Tibial nerve (tissue), 4 donors: ENCODE data around the gene CAPN14. TPM values are rescaled to one million over a fixed set of nuclear protein-coding genes. Genes with fewer than 3 reads are reported as not detected.
A peak's percentile ranks its signal among the peaks of the same experiment; 100 is the strongest.

Experiments
- DNase-seq, 2 donors: peaks; one replicate each; pipeline ENCODE4 v3.0.0-alpha.2; 2019; ENCODE audit warnings: low spot score in 2 of 2
- H3K27ac ChIP-seq, 4 donors: fragments of 200-600 bp; sonication (generic) in 3 of 4; one replicate each; pipeline ENCODE4 v1.5.1; 2017 to 2019; ENCODE audit warnings: mild to moderate bottlenecking in 1 of 4
- H3K27me3 ChIP-seq, 2 donors: fragments of 200-600 bp; sonication (generic) in 1 of 2; one replicate each; pipeline versions ENCODE4 v1.5.1 to v1.6.0; 2017 to 2019
- H3K36me3 ChIP-seq, 3 donors: fragments of 200-600 bp; sonication (generic); one replicate each; pipeline ENCODE4 v1.5.1; 2018 to 2019
- H3K4me1 ChIP-seq, 4 donors: fragments of 200-600 bp; sonication (generic) in 3 of 4; one replicate each; pipeline ENCODE4 v1.5.1; 2017 to 2019
- H3K4me3 ChIP-seq, 4 donors: fragments of 200-600 bp; sonication (generic) in 3 of 4; one replicate each; pipeline ENCODE4 v1.5.1; 2017 to 2019; ENCODE audit warnings: mild to moderate bottlenecking in 1 of 4, moderate library complexity in 1 of 4
- H3K9me3 ChIP-seq, 4 donors: fragments of 200-600 bp; sonication (generic) in 3 of 4; one replicate each; pipeline ENCODE4 v1.5.1; 2017 to 2019
- EP300 ChIP-seq, 2 donors: sonication (generic); formaldehyde crosslinking; IDR thresholded peaks; one replicate each; pipeline ENCODE4 v1.6.1; 2017; ENCODE audit warnings: antibody characterized with exemption in 2 of 2, mild to moderate bottlenecking in 1 of 2
- POLR2A ChIP-seq, 2 donors: fragments of 450-650 bp; IDR thresholded peaks; one replicate each; pipeline ENCODE4 v1.6.1; 2017; ENCODE audit warnings: antibody characterized with exemption in 2 of 2, mild to moderate bottlenecking in 2 of 2, moderate library complexity in 2 of 2
- WGBS, 2 donors: methylation state at CpG; one replicate each; pipeline ENCODE4 v1.1.5; 2018; 5-methylcytosine and 5-hydroxymethylcytosine counted together
- total RNA-seq, 4 donors: library from RNA; depleted of rRNA; stranded (reverse); fragments of >200 nt; gene quantifications; one replicate each; pipeline ENCODE4 v1.1.0, GENCODE V29; 2016
- TF ChIP-seq, protein P1 (sequence below), 5 experiments: fragments of 200-600 bp in 3 of 5; fragments of 450-650 bp in 2 of 5; sonication (generic) in 3 of 5; IDR thresholded peaks; one replicate each; pipeline ENCODE4 v1.5.1; 2016 to 2019; ENCODE audit warnings: antibody characterized with exemption in 5 of 5, mild to moderate bottlenecking in 3 of 5, moderate library complexity in 2 of 5

CAPN14 gene
- total RNA-seq, 4 donors from 2014 or later, result not detected

DNA sequence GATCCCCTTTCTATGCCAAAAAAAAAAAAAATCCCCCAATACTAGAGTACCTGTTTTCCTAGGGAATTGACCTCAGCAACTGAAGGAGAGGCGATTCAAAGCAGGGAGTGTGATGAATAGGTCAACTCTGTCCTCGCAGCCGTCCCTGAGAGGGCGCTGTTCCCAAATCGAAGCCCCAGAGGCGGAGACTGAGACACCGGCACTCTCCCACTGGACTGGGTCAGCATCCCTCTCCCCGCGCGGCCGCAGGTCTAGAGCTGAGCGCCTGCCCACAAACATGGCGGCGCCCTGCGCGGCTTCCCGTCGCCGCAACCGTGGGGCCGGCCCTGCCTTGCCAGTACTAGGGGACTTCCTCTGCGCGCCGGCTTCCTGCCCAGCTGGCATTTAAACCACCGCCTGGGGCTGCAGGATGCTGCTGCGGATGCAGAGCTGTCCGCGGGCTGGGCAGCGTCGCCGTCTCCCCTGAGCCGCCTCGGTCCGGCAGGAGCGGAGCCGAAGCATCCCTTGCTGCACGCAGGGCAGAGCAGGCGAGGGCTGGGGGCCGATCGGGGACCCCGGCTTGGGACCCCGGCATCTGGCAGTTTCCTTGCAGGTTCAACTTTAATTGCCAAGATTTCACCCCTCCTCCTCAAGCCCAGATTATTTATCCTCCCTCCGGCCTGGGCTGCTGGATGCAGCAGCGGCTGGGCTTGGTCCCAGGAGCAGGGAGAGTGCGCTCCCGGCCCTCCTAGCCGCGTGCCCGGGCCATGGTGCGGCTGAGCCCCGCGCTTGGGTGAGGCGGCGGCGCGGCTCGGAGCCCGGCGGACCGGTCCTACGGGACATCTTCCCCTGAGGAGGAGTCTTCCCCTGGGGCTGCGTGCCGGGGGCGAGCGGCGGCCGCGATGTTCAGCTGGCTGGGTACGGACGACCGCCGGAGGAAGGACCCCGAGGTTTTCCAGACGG is 16.7 kb upstream of the CAPN14 start, which contains the start of gene EHD3:
Gene EHD3 (plus strand): TSS at position 412 of the 942 bp plus-strand sequence. CDS start 470 bp downstream, at position 882.
- Histone ChIP-seq H3K27ac (peak within 1 kb of the TSS in 3 of 4 donors; percentile 13 to 73 (median 66)), H3K27me3 (no peaks in the 10 kb centered on the region), H3K4me3 (peak within 1 kb of the TSS; percentile 37 to 75 (median 64)), H3K4me1 (peaks cover 0 to 36% (median 7%) of the 10 kb centered on the region in 4 donors), H3K9me3 (no peaks in the 10 kb centered on the region), H3K36me3 (no peaks in the 10 kb centered on the region)
- TF ChIP-seq EP300 (IDR thresholded peaks at IDR 0.05) (peak in 1 of 2 donors; percentile 50), POLR2A (IDR thresholded peaks at IDR 0.05) (peak in 1 of 2 donors; percentile 12)
- TF ChIP-seq, protein P1, sequence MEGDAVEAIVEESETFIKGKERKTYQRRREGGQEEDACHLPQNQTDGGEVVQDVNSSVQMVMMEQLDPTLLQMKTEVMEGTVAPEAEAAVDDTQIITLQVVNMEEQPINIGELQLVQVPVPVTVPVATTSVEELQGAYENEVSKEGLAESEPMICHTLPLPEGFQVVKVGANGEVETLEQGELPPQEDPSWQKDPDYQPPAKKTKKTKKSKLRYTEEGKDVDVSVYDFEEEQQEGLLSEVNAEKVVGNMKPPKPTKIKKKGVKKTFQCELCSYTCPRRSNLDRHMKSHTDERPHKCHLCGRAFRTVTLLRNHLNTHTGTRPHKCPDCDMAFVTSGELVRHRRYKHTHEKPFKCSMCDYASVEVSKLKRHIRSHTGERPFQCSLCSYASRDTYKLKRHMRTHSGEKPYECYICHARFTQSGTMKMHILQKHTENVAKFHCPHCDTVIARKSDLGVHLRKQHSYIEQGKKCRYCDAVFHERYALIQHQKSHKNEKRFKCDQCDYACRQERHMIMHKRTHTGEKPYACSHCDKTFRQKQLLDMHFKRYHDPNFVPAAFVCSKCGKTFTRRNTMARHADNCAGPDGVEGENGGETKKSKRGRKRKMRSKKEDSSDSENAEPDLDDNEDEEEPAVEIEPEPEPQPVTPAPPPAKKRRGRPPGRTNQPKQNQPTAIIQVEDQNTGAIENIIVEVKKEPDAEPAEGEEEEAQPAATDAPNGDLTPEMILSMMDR (IDR thresholded peaks at IDR 0.05), result peak; percentile 30 to 59 (median 46)
- 2 to 8% methylated on average over 31 to 54 of the region's 74 CpGs for WGBS, 2 donors
- DNase-seq, result peak; percentile 49 to 53

DNA sequence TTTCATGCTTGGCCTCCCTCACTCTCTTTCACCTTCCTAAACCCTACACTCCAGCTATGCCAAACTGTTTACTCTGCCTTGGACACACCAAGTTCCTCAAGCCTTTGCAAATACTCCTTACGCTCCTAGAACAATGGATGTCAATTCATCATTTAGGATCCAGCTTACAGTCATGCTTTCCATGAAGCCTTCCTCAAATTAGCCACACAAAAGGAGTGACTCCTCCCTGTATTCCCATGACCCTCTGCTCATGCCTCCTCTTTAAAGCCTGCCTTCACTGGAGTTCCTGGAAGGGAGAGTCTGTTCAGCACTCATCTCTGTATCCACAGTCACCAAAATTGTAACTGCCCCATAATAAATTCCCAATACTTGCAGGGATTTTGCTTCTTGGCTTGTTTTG is 15.9 kb upstream of the CAPN14 start:
- H3K4me3 ChIP-seq, result peak overlapping the region in 2 of 4 donors; percentile 59 to 75
- H3K36me3 ChIP-seq, result no peaks in the 10 kb centered on the region
- no peaks in the 10 kb centered on the region for H3K27me3 ChIP-seq
- no peak for DNase-seq
- WGBS, 2 donors, result 43 to 58% methylated on average over 1 of the region's 1 CpG
- no peaks in the 10 kb centered on the region for H3K9me3 ChIP-seq
- H3K27ac ChIP-seq, result peak overlapping the region in 1 of 4 donors; percentile 7
- H3K4me1 ChIP-seq, result peaks cover 0 to 29% (median 5%) of the 10 kb centered on the region in 4 donors
- TF ChIP-seq POLR2A (IDR thresholded peaks at IDR 0.05) (no peak), EP300 (IDR thresholded peaks at IDR 0.05) (no peak)
- TF ChIP-seq, protein P1 (IDR thresholded peaks at IDR 0.05), result no peak

DNA sequence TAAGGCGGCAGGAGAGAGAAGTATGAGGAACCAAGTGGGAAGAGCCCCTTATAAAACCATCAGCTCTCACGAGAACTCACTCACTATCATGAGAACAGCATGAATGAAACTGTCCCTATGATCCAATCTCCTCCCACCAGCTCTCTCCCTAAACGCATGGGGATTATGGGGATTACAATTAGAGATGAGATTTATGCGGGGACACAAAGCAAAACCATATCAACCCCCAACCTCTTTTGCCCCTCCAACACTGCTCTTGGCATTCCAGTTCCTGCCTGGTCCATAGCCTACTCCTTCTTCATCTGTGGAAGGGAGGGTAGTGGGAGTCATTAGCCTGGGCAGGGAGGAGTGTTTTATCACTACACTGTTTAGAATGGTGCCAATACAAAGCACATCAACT is 15.3 kb upstream of the CAPN14 start:
- no peaks in the 10 kb centered on the region for H3K27me3 ChIP-seq
- DNase-seq, result no peak
- 75 to 80% methylated on average over 4 of the region's 4 CpGs for WGBS, 2 donors

DNA sequence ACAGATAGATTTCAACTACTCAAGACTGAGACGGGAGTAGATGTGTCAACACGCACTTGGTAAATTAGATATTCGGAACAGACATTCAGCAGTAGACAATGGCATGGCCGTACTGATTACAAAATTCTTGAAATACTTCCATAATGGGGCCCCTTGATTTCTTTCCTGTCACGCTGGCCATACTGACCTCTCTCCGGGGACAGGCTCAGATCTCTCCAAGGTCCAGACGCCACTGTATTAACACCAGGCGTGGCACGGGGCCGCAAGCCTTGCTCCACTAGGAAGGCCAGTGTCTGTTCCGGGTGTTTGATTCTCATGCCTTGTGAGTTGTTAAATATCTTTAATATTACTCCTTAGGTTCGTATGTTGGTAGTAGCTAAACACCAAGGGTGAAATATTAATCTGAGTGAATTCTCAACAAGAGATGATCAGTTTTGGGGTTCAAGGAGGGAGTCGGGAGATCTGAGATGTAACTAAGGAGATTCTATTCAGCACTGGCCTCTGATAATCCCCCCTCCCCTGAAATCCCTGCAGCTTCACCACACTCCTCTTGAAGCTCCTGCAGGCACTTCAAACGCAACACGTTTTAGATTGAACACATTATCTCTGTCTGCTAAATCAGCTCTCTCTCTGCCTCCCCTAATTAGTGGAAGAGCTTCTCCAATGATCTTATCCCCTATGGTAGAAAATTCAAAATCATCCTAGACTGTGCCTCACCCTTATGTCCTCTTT is 14.4 kb upstream of the CAPN14 start:
- no peak for DNase-seq
- TF ChIP-seq EP300 (IDR thresholded peaks at IDR 0.05) (no peak), POLR2A (IDR thresholded peaks at IDR 0.05) (no peak)
- TF ChIP-seq, protein P1 (IDR thresholded peaks at IDR 0.05), result no peak
- Histone ChIP-seq H3K4me1 (peaks cover 0 to 25% (median 5%) of the 10 kb centered on the region in 4 donors), H3K4me3 (no peak overlapping the region), H3K9me3 (no peaks in the 10 kb centered on the region), H3K27me3 (no peaks in the 10 kb centered on the region), H3K27ac (no peak overlapping the region), H3K36me3 (no peaks in the 10 kb centered on the region)
- WGBS, 2 donors, result 55 to 61% methylated on average over 15 of the region's 15 CpGs

More for the DNA sequence above, 15.3 kb upstream of the CAPN14 start:
- no peak overlapping the region for H3K27ac ChIP-seq
- H3K9me3 ChIP-seq, result no peaks in the 10 kb centered on the region
- H3K36me3 ChIP-seq, result no peaks in the 10 kb centered on the region
- H3K4me1 ChIP-seq, result peaks cover 0 to 25% (median 5%) of the 10 kb centered on the region in 4 donors
- H3K4me3 ChIP-seq, result no peak overlapping the region
- TF ChIP-seq POLR2A (IDR thresholded peaks at IDR 0.05) (no peak), EP300 (IDR thresholded peaks at IDR 0.05) (no peak)
- TF ChIP-seq, protein P1 (IDR thresholded peaks at IDR 0.05), result no peak
